Nephron progenitor cell (in vitro differentiated cells): Measurements from ENCODE around the gene SMG7.

ENCODE experiments used
- DNase-seq: peaks from one replicate; pipeline ENCODE4 v3.0.0; 2021
- H3K27ac Mint-ChIP-seq: 2 replicates; pipeline ENCODE4 v1.8.0; 2021; ENCODE audit warnings: mild to moderate bottlenecking, moderate library complexity, mixed read lengths
- H3K27me3 Mint-ChIP-seq: 2 replicates; pipeline ENCODE4 v1.8.0; 2021; ENCODE audit warnings: mild to moderate bottlenecking, low read depth, mixed read lengths; ENCODE audit not compliant: poor library complexity
- H3K36me3 Mint-ChIP-seq: 2 replicates; pipeline ENCODE4 v1.8.0; 2021; ENCODE audit warnings: low read depth, mixed read lengths
- H3K4me1 Mint-ChIP-seq: 2 replicates; pipeline ENCODE4 v1.8.0; 2021; ENCODE audit warnings: mixed read lengths
- H3K4me3 Mint-ChIP-seq: 2 replicates; pipeline ENCODE4 v1.8.0; 2021; ENCODE audit warnings: mild to moderate bottlenecking, moderate library complexity, mixed read lengths
- H3K9me3 Mint-ChIP-seq: 2 replicates; pipeline ENCODE4 v1.8.0; 2021; ENCODE audit warnings: mild to moderate bottlenecking, moderate library complexity, mixed read lengths
- TF ChIP-seq, protein P1 (sequence below): fragments of 200-600 bp; sonication (generic); IDR thresholded peaks from 2 replicates; pipeline ENCODE4 v1.5.0; 2021; ENCODE audit warnings: antibody characterized with exemption

Gene SMG7

DNA sequence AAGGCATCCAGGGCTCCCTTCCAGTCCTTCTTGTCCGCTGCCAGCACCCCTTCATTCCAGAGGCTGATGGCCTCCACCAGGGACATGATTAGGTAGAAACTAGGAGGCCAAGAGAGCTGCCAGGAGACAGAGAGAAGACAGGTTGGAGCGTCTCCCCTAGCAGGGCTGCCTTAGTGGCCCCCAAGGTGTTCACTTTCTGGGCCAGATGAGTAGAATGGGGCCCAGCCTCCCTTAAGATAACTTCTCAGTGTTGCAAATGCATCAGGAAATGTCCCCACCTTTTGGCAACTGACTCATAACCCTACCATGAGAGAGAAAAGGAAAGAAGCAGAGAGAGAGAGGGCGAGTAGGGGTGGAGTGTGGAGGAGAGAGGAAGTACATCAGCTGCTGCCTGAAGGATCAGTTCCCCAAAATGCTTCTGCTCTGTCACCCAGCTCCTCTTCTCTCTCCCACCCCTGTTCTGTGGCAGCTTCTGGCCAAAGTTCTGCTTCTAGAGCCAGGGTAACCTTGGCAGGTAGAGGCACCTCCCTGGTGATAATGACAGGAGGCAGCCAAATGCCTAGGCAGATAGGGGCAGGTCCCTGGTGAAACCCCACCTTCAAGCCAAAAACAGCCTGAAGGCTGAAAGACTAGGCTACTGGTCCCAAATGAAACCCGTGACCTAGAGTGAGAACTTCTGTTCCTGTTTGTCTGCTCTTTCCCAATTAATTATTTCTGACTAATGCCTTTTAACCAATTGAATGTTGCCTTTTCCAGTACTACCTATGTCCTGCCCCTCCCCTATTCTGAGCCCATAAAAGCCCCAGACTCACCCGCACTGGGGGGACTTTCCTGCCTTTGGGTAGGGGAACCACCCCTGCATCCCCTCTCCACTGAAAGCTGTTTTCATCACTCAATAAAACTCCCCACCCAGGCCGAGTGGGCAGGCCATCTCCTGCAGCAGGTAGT lies 118.2 kb downstream of the SMG7 start, which contains the start of gene NCF2:
Gene NCF2 (minus strand): TSS at position 216 of the 948 bp plus-strand sequence. CDS start 130 bp downstream, at position 86.
- Mint-ChIP-seq H3K9me3 (no peaks in the 10 kb centered on the region), H3K4me3 (no peak within 1 kb of the TSS), H3K27ac (no peak within 1 kb of the TSS), H3K4me1 (peaks cover 22% of the 10 kb centered on the region), H3K27me3 (no peaks in the 10 kb centered on the region), H3K36me3 (no peaks in the 10 kb centered on the region)
- TF ChIP-seq, protein P1, sequence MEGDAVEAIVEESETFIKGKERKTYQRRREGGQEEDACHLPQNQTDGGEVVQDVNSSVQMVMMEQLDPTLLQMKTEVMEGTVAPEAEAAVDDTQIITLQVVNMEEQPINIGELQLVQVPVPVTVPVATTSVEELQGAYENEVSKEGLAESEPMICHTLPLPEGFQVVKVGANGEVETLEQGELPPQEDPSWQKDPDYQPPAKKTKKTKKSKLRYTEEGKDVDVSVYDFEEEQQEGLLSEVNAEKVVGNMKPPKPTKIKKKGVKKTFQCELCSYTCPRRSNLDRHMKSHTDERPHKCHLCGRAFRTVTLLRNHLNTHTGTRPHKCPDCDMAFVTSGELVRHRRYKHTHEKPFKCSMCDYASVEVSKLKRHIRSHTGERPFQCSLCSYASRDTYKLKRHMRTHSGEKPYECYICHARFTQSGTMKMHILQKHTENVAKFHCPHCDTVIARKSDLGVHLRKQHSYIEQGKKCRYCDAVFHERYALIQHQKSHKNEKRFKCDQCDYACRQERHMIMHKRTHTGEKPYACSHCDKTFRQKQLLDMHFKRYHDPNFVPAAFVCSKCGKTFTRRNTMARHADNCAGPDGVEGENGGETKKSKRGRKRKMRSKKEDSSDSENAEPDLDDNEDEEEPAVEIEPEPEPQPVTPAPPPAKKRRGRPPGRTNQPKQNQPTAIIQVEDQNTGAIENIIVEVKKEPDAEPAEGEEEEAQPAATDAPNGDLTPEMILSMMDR = no peak
- no peak for DNase-seq

DNA sequence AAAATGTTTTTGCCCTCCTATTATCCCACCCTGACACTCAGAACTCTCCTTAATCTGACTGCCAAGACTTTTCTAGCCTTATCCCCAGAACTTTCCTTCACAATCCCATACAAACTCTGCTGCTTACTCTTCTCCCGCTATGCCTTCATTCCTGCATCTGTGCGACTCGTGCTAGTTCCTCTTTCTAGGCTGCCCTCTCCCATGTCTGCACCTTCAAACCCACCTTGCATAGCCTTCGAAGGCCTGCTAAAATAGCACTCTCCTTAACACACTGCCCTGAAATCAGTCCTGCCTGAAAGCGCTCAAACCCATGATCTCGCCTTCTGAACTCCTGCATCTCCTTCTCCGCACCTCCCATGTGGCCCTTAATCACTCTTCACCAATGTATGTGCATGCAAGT lies 120.4 kb downstream of the SMG7 start:
- no peak for DNase-seq
- Mint-ChIP-seq H3K36me3 (no peaks in the 10 kb centered on the region), H3K27me3 (no peaks in the 10 kb centered on the region), H3K27ac (no peak overlapping the region), H3K4me3 (peak overlapping the region; percentile 0), H3K9me3 (no peaks in the 10 kb centered on the region), H3K4me1 (peaks cover 22% of the 10 kb centered on the region)
- TF ChIP-seq, protein P1 = no peak

DNA sequence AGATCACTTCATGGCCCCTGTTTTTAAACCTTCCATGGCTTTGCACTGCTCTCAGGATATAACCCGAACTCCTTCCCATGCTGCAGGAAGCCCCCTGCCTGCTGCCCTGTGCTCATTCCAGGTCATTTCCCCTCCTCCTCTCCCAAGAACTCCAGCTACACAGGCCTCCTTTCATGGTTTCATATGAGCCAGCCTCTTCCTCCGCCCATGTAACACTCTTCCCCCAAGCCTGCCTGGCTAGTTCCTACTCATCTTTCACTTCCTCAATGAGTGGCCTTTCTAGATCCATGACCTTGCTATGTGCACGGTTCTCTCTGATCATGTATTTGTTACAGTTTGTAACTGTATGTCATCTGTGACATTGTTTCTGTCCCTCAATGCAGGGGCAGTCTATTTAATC lies 121.1 kb downstream of the SMG7 start:
- no peak overlapping the region for H3K4me3 Mint-ChIP-seq
- H3K36me3 Mint-ChIP-seq = no peaks in the 10 kb centered on the region
- TF ChIP-seq, protein P1 = no peak
- H3K27ac Mint-ChIP-seq = peak overlapping the region; percentile 86
- peaks cover 27% of the 10 kb centered on the region for H3K4me1 Mint-ChIP-seq
- H3K9me3 Mint-ChIP-seq = no peaks in the 10 kb centered on the region
- no peaks in the 10 kb centered on the region for H3K27me3 Mint-ChIP-seq
- DNase-seq = no peak

DNA sequence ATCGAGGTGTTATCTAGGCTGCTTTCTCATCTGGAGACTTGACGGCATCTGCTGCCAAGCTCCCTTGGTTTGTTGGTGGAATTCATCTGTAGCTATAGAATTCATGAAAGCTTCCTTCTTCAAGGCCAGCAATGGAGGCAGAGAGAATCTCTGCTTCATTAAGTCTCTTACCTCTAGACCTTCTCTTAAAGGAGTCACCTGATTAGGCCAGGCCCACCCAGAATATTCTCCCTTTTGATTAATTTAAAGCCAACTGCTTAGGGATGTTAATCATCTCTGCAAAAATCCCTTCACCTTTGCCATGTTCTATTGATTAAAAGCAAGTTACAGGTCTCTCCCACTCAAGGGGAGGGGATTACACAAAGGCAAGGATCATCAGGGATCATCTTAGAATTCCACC lies 123.2 kb downstream of the SMG7 start:
- TF ChIP-seq, protein P1 = no peak
- H3K27me3 Mint-ChIP-seq = no peaks in the 10 kb centered on the region
- H3K27ac Mint-ChIP-seq = no peak overlapping the region
- H3K4me1 Mint-ChIP-seq = peaks cover 31% of the 10 kb centered on the region
- no peaks in the 10 kb centered on the region for H3K36me3 Mint-ChIP-seq
- DNase-seq = no peak
- H3K4me3 Mint-ChIP-seq = no peak overlapping the region
- H3K9me3 Mint-ChIP-seq = no peaks in the 10 kb centered on the region

DNA sequence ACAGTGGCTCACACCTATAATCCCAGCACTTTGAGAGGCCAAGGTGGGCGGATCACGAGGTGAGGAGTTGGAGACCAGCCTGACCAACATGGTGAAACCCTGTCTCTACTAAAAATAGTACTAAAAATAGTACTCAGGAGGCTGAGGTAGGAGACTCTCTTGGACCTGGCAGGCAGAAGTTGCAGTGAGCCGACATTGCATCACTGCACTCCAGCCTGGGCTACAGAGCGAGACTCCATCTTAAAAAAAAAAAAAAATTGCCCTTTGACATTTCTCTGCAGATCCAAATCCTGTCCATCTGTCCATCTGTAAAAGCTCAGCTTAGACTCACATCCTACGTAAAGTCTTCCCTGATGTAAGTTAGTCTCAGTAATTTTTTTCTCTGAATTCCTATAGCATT lies 124.2 kb downstream of the SMG7 start:
- no peak overlapping the region for H3K4me3 Mint-ChIP-seq
- no peak overlapping the region for H3K27ac Mint-ChIP-seq
- H3K4me1 Mint-ChIP-seq = peaks cover 31% of the 10 kb centered on the region
- no peaks in the 10 kb centered on the region for H3K27me3 Mint-ChIP-seq
- TF ChIP-seq, protein P1 = no peak
- DNase-seq = no peak
- no peaks in the 10 kb centered on the region for H3K36me3 Mint-ChIP-seq
- no peaks in the 10 kb centered on the region for H3K9me3 Mint-ChIP-seq
